Activated gamma-delta T cell (primary cell): ENCODE results near the gene NME7.

Experiments
- DNase-seq: peaks from one replicate; lab custom pipeline; 2025; lab: John Stamatoyannopoulos, UW

NME7 gene

GRCh38 chr1:169155675-169156074 is 211.9 kb downstream of the NME7 start:
- DNase-seq: no peak

- no peak for DNase-seq
These were observed 216.2 kb downstream of the NME7 start for GRCh38 chr1:169151338-169151837.

GRCh38 chr1:169150641-169151337 is 216.8 kb downstream of the NME7 start:
- no peak for DNase-seq

- DNase-seq: no peak
These were observed 217.9 kb downstream of the NME7 start for GRCh38 chr1:169149555-169150286.

GRCh38 chr1:169148472-169149252 is 218.9 kb downstream of the NME7 start:
- no peak for DNase-seq

- DNase-seq: no peak
These were observed 220.9 kb downstream of the NME7 start for GRCh38 chr1:169146576-169147214.

GRCh38 chr1:169144941-169145626 is 222.5 kb downstream of the NME7 start:
- no peak for DNase-seq

GRCh38 chr1:169143984-169144383 is 223.6 kb downstream of the NME7 start:
- no peak for DNase-seq

GRCh38 chr1:169143346-169143745 is 224.3 kb downstream of the NME7 start:
- no peak for DNase-seq

- no peak for DNase-seq
These were observed 225.5 kb downstream of the NME7 start for GRCh38 chr1:169142129-169142528.

GRCh38 chr1:169141356-169141755 is 226.2 kb downstream of the NME7 start:
- no peak for DNase-seq

GRCh38 chr1:169138866-169139670 is 228.5 kb downstream of the NME7 start:
- DNase-seq: no peak

GRCh38 chr1:169137357-169137756 is 230.2 kb downstream of the NME7 start:
- DNase-seq: no peak

- no peak for DNase-seq
These were observed 233.6 kb downstream of the NME7 start for GRCh38 chr1:169133801-169134502.

GRCh38 chr1:169133228-169133576 is 234.4 kb downstream of the NME7 start:
- no peak for DNase-seq

GRCh38 chr1:169132512-169133227 is 234.9 kb downstream of the NME7 start:
- DNase-seq: no peak

GRCh38 chr1:169130683-169131082 is 236.9 kb downstream of the NME7 start:
- no peak for DNase-seq

- DNase-seq: no peak
These were observed 238.3 kb downstream of the NME7 start for GRCh38 chr1:169129109-169129784.

- DNase-seq: no peak
These were observed 239.0 kb downstream of the NME7 start for GRCh38 chr1:169128562-169128961.
